Glutamatergic neuron (in vitro differentiated cells): ENCODE measurements around the gene LRRFIP1. TPM values are rescaled to one million over a fixed set of nuclear protein-coding genes. Genes with fewer than 3 reads are reported as not detected.

Experiments used
- DNase-seq: peaks from one replicate; pipeline ENCODE4 v3.0.0; 2022
- H3K27ac Mint-ChIP-seq: one replicate; pipeline ENCODE4 v1.8.0; 2020; ENCODE audit warnings: mild to moderate bottlenecking, mixed read lengths, inconsistent platforms; ENCODE audit not compliant: unreplicated experiment
- H3K27me3 Mint-ChIP-seq: one replicate; pipeline ENCODE4 v1.8.0; 2020; ENCODE audit warnings: mild to moderate bottlenecking, moderate library complexity, mixed read lengths, inconsistent platforms; ENCODE audit not compliant: unreplicated experiment
- H3K36me3 Mint-ChIP-seq: one replicate; pipeline ENCODE4 v1.8.0; 2020; ENCODE audit warnings: mild to moderate bottlenecking, mixed read lengths, inconsistent platforms; ENCODE audit not compliant: unreplicated experiment
- H3K4me1 Mint-ChIP-seq: one replicate; pipeline ENCODE4 v1.8.0; 2020; ENCODE audit warnings: mild to moderate bottlenecking, low read depth, mixed read lengths, inconsistent platforms; ENCODE audit not compliant: unreplicated experiment
- H3K4me3 Mint-ChIP-seq: one replicate; pipeline ENCODE4 v1.8.0; 2020; ENCODE audit warnings: mild to moderate bottlenecking, mixed read lengths, inconsistent platforms; ENCODE audit not compliant: unreplicated experiment
- H3K9me3 Mint-ChIP-seq: one replicate; pipeline ENCODE4 v1.8.0; 2020; ENCODE audit warnings: mild to moderate bottlenecking, moderate library complexity, mixed read lengths, inconsistent platforms; ENCODE audit not compliant: unreplicated experiment
- total RNA-seq: library from RNA; stranded (reverse); fragmentation: NEBNext Ultra II Directional; extraction: Animal tissue kit (Norgen Biotek cat#: 25700); gene quantifications from one replicate; pipeline ENCODE4 v1.2.1, GENCODE V29; 2021; ENCODE audit not compliant: unreplicated experiment
- TF ChIP-seq, protein P1 (sequence below): fragments of 200-600 bp; sonication (generic); IDR thresholded peaks from one replicate; pipeline ENCODE4 v1.5.0; 2021; ENCODE audit not compliant: partially characterized antibody, unreplicated experiment

The LRRFIP1 gene
- total RNA-seq, 1 donor from 2014 or later: 112 TPM

- peaks cover 2% of the 10 kb centered on the region for H3K9me3 Mint-ChIP-seq
- no peaks in the 10 kb centered on the region for H3K36me3 Mint-ChIP-seq
- DNase-seq: no peak
- H3K4me1 Mint-ChIP-seq: no peaks in the 10 kb centered on the region
- H3K4me3 Mint-ChIP-seq: no peak overlapping the region
- H3K27ac Mint-ChIP-seq: no peak overlapping the region
- TF ChIP-seq, protein P1, sequence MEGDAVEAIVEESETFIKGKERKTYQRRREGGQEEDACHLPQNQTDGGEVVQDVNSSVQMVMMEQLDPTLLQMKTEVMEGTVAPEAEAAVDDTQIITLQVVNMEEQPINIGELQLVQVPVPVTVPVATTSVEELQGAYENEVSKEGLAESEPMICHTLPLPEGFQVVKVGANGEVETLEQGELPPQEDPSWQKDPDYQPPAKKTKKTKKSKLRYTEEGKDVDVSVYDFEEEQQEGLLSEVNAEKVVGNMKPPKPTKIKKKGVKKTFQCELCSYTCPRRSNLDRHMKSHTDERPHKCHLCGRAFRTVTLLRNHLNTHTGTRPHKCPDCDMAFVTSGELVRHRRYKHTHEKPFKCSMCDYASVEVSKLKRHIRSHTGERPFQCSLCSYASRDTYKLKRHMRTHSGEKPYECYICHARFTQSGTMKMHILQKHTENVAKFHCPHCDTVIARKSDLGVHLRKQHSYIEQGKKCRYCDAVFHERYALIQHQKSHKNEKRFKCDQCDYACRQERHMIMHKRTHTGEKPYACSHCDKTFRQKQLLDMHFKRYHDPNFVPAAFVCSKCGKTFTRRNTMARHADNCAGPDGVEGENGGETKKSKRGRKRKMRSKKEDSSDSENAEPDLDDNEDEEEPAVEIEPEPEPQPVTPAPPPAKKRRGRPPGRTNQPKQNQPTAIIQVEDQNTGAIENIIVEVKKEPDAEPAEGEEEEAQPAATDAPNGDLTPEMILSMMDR: no peak
- no peaks in the 10 kb centered on the region for H3K27me3 Mint-ChIP-seq
Measured at GRCh38 chr2:237806334-237806733, 178.9 kb downstream of the LRRFIP1 start.

DNA sequence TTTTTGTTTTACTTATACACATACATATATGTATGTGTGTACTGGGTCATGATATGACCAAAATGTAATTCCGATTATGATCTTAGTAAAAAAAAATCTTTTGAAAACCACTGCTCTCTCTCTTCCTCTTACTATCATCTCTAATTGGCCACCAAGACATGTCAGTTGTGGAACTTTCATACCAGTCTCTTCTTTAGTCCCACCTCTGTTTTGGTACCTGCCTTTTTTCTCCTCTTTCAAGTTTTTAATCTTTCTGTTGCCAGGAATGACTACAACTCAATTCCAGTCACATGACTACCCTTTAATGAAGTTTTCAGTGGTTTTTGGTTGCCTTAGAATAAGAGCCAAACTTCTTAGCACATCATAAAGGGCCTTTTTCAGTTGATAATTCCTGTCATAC is 188.2 kb downstream of the LRRFIP1 start:
- Mint-ChIP-seq H3K4me3 (no peak overlapping the region), H3K27ac (no peak overlapping the region), H3K9me3 (no peaks in the 10 kb centered on the region), H3K27me3 (no peaks in the 10 kb centered on the region), H3K4me1 (peaks cover 9% of the 10 kb centered on the region), H3K36me3 (no peaks in the 10 kb centered on the region)
- TF ChIP-seq, protein P1: no peak
- no peak for DNase-seq

DNA sequence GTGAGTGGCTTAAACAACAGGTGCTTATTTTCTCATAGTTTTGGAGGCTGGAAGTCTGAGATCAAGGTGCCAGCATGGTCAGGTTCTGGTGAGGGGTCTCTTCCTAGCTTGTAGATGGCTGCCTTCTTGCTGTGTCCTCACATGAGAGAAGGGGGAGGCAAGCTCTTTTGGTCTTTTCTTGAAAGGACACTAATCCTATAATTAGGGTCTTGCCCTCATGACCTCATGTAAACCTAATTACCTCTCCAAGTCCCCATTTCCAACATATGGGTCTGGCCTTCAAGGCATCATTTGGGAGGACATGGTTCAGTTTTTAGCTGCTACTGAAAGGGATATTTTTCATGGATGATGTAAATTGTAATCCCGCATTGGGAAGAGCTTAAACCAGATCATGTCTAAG is 189.1 kb downstream of the LRRFIP1 start:
- Mint-ChIP-seq H3K4me1 (peaks cover 9% of the 10 kb centered on the region), H3K27me3 (no peaks in the 10 kb centered on the region), H3K27ac (no peak overlapping the region), H3K4me3 (no peak overlapping the region), H3K9me3 (no peaks in the 10 kb centered on the region), H3K36me3 (no peaks in the 10 kb centered on the region)
- DNase-seq: no peak
- TF ChIP-seq, protein P1: no peak

- H3K9me3 Mint-ChIP-seq: no peaks in the 10 kb centered on the region
- H3K4me1 Mint-ChIP-seq: peaks cover 2% of the 10 kb centered on the region
- H3K36me3 Mint-ChIP-seq: no peaks in the 10 kb centered on the region
- no peak overlapping the region for H3K4me3 Mint-ChIP-seq
- TF ChIP-seq, protein P1: no peak
- no peak overlapping the region for H3K27ac Mint-ChIP-seq
- DNase-seq: no peak
- no peaks in the 10 kb centered on the region for H3K27me3 Mint-ChIP-seq
Measured at GRCh38 chr2:237818066-237818473, 190.7 kb downstream of the LRRFIP1 start.

DNA sequence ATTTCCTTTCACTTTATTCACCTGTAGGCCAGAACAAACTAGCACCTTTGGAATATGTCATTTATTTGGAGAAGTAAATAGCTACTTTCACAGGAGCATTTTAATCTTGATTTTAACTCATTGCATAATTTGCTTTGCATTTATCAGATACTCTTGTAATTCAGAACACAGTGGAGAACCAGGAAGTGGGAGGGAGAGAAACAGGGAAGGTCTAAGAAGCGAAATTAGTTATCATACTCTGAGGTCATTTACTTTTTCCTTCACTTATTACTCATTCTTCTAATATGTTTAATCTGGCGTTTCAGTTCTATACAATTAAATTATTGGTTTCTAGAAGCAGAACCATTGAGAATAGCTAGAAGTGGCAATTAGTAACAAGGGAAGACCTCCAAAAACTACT is 191.8 kb downstream of the LRRFIP1 start:
- Mint-ChIP-seq H3K36me3 (no peaks in the 10 kb centered on the region), H3K4me3 (no peak overlapping the region), H3K27ac (no peak overlapping the region), H3K4me1 (peaks cover 2% of the 10 kb centered on the region), H3K27me3 (no peaks in the 10 kb centered on the region), H3K9me3 (no peaks in the 10 kb centered on the region)
- TF ChIP-seq, protein P1: no peak
- no peak for DNase-seq
